Measurements from ENCODE around the gene ANTXR2. TPM values are rescaled to one million over a fixed set of nuclear protein-coding genes. Genes with fewer than 3 reads are reported as not detected.
A peak's percentile ranks its signal among the peaks of the same experiment; 100 is the strongest.
"Not testable (repeated sequence)": the region's sequence is repeated elsewhere in the genome, so short reads cannot be mapped to it uniquely, and the experiment has no call there.

Gene ANTXR2
- total and polyA plus RNA-seq, 12 donors = 9.9 to 68.4 (median 49.2) TPM

- no peaks in the 10 kb centered on the region for H3K27me3 ChIP-seq
- intact Hi-C loops (cut with DNase I) = no loop called here
- DNase-seq (no peak), ATAC-seq (no peak)
- 89 to 96% methylated on average over 2 of the region's 2 CpGs for WGBS, 2 donors
- TF ChIP-seq CTCF (IDR thresholded peaks at IDR 0.05) = no peak
- peaks cover 0 to 10% (median 0%) of the 10 kb centered on the region in 11 donors for H3K9me3 ChIP-seq
- no peak overlapping the region for H3K27ac ChIP-seq
- H3K4me3 ChIP-seq = no peak overlapping the region
- peaks cover 0 to 4% (median 0%) of the 10 kb centered on the region in 9 donors for H3K36me3 ChIP-seq
- no peaks in the 10 kb centered on the region for H3K4me1 ChIP-seq
These were observed 175.0 kb downstream of the ANTXR2 start for GRCh38 chr4:79898055-79898454.

GRCh38 chr4:79897174-79897573 is 175.9 kb downstream of the ANTXR2 start:
- DNase-seq = no peak
- no peaks in the 10 kb centered on the region for H3K36me3 ChIP-seq
- ATAC-seq = no peak
- peaks cover 0 to 10% (median 0%) of the 10 kb centered on the region in 11 donors for H3K9me3 ChIP-seq
- no peaks in the 10 kb centered on the region for H3K27me3 ChIP-seq
- intact Hi-C loops (cut with DNase I) = no loop called here
- 28 to 34% methylated on average over 3 of the region's 3 CpGs for WGBS, 2 donors
- H3K27ac ChIP-seq = no peak overlapping the region
- H3K4me3 ChIP-seq = no peak overlapping the region
- no peaks in the 10 kb centered on the region for H3K4me1 ChIP-seq
- TF ChIP-seq CTCF (IDR thresholded peaks at IDR 0.05) = no peak

- Histone ChIP-seq H3K9me3 (no peaks in the 10 kb centered on the region), H3K4me1 (no peaks in the 10 kb centered on the region), H3K27ac (no peak overlapping the region), H3K36me3 (no peaks in the 10 kb centered on the region), H3K4me3 (no peak overlapping the region), H3K27me3 (no peaks in the 10 kb centered on the region)
- intact Hi-C loops (cut with DNase I) = no loop called here
- no peak for TF ChIP-seq CTCF (IDR thresholded peaks at IDR 0.05)
- 74 to 75% methylated on average over 2 of the region's 2 CpGs for WGBS, 2 donors
- DNase-seq (no peak), ATAC-seq (no peak)
These were observed 179.6 kb downstream of the ANTXR2 start for GRCh38 chr4:79893456-79893855.

- H3K4me1 ChIP-seq; H3K27me3 ChIP-seq; H3K36me3 ChIP-seq; DNase-seq; ATAC-seq; intact Hi-C loops (cut with DNase I); H3K9me3 ChIP-seq; H3K27ac ChIP-seq; H3K4me3 ChIP-seq: not testable (repeated sequence)
- WGBS, 2 donors = 93 to 98% methylated on average over 1 of the region's 1 CpG
These were observed 184.0 kb downstream of the ANTXR2 start for GRCh38 chr4:79889026-79889425.

GRCh38 chr4:79886557-79886956 is 186.5 kb downstream of the ANTXR2 start:
- ATAC-seq (peak in 1 of 8 donors; percentile 25), DNase-seq (no peak)
- no peak for TF ChIP-seq CTCF (IDR thresholded peaks at IDR 0.05)
- Histone ChIP-seq H3K9me3 (no peaks in the 10 kb centered on the region), H3K27ac (no peak overlapping the region), H3K27me3 (no peaks in the 10 kb centered on the region), H3K4me3 (no peak overlapping the region), H3K36me3 (no peaks in the 10 kb centered on the region), H3K4me1 (no peaks in the 10 kb centered on the region)
- 74 to 77% methylated on average over 1 of the region's 1 CpG for WGBS, 2 donors
- intact Hi-C loops (cut with DNase I) = no loop called here

Measured in heart right ventricle (tissue), 16 donors.